Endometrial microvascular endothelial cells (primary cell): Measurements from ENCODE around the gene PSMA4. TPM values are rescaled to one million over a fixed set of nuclear protein-coding genes. Genes with fewer than 3 reads are reported as not detected.
"Not testable (repeated sequence)": the region's sequence is repeated elsewhere in the genome, so short reads cannot be mapped to it uniquely, and the experiment has no call there.

Source experiments
- in situ Hi-C: cut with HindIII; loops from 2 replicates; pipeline ENCODE4 v1.10.0; 2017; ENCODE audit warnings: low sequenced_read_pairs, low pct_unique_long_range_greater_than_20kb; ENCODE audit errors: inconsistent ontology term
- total RNA-seq: library from RNA; depleted of rRNA; stranded (reverse); fragments of >200 nt; gene quantifications from one replicate; pipeline ENCODE4 v1.2.3, GENCODE V29; 2015; ENCODE audit errors: inconsistent ontology term

PSMA4 gene
- total RNA-seq, result 374 TPM

DNA sequence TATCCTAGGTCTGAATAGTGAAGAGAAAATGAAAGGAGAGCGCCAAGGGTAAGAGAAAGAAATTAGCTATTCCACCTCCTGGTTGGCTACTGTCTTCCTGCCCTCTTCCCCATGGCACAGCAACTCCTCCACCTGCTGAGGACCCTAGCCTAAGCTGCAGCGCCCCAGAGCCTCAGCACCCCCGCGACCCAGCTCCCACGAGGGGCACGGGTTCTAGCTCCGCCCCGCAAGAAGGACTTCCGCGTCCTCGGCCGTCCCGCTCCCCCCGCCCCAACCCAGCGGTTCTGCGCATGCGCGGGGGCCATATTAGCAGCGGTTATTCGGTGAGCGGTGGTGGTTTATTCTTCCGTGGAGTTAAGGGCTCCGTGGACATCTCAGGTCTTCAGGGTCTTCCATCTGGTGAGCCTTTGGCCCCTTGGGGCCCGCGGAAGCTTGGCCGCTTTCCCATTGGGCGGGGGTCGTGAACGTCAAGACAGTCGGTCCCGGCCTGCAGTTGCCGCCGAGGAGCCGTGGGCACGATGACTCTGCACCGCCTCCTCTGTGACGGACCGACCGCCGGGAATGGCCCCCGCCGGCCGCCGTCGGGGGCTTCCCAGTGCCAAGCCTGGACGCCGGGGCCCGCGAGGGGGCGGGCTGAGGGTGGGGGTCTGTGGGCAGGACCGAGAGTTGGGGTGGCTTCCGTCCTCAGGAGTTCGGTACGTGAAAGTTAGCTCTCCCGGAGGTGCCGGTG, at the start of gene PSMA4:
Gene PSMA4, plus strand, starts transcription at position 304 of the 730 bp plus-strand sequence. CDS start 1,484 bp downstream, outside the sequence.
- in situ Hi-C loops, result no loop called here

DNA sequence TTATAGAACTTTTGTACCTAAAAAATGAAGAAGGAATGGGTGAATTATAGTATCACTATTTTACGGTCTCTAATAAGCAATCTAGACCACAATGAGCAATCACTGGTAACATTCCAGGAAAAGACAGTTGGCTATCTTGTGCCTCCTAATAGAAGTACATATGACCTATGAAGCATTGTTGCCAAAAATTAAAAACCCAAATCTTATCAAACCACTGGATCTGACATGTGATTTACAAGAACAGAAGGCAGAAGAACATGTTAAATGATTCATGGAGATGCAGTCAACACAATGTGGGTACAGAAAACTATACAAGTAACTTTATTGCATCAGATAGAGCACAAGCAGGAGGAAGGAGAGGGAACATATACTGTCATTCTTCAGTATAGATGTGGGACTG, 47.4 kb upstream of the PSMA4 start:
- in situ Hi-C loops, result no loop called here

DNA sequence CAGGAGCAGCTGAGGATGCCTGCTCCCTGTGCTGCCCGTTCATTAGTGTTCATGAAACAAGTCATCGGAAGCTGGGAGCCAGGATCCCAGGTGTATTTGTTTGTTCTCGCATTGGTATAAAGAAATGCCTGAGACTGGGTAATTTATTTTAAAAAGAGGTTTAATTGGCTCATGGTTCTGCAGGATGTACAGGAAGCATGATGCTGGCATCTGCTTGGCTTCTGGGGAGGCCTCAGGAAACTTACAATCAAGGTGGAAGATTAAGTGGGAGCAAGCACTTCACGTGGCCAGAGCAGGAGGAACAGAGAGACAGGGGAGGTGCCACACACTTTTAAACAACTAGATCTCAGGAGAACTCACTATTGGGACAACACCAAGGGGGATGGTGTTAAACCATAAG, 38.4 kb upstream of the PSMA4 start:
- in situ Hi-C loops, result no loop called here

DNA sequence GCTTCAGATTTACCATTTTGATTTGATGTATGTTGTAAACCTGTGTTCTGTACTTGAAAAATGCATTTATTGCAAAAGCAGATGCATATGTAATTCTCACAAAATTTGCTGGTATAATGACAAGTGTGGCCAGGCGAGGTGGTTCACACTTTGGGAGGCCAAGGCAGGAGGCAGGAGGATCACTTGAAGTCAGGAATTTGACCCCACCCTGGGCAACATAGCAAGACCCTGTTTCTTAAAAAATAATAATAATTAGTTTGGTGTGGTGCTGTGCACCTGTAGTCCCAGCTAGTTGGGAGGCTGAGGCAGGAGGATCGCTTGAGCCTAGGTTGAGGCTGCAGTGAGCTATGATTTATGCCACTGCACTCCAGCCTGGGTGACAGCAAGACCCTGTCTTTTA, 37.6 kb upstream of the PSMA4 start:
- in situ Hi-C loops, result no loop called here

DNA sequence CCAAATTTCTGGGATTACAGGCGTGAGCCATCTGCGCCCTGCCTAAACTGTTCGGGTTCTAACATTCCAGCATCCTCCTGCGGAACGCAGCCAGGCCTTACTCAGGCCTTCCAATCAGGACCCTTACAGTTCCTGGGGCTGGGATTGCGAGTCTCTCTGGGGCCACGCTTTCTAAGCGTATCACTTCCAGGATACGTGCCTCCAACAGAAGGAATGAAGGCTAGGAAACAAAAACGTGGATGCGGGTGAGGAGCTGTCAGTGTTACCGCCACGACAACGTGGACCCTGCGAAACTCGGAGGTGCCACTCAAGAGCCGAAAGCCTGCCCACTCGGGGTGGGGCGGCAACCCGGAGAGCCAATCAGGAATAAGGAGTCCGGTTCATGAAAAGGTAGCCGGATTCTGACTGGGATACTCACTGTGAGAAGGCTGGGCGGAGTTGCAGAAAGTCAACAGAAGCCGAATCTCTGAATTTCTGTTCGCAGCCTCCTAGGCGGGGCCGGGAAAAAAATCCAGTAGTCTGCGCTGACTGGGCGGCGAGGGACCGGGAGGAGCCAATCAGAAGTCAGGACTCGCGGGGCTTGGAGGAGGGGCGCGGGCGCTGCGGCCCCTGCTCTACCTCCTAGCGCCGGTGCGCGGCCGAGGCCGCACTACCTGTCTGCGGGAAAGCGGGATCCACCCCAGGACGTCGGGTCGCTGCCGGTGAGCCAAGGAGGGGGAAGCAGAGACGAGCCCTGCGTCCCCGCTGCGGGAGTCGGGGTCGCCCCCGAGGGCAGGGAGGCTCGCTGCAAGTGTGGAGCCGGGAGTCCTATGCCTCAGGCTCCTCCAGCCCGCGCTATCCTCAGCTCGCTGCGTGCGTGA, 33.0 kb upstream of the PSMA4 start, which contains the start of gene HYKK:
Gene HYKK, plus strand, starts transcription at position 607 of the 860 bp plus-strand sequence. CDS start 5,512 bp downstream, outside the sequence.
- in situ Hi-C loops, result no loop called here

DNA sequence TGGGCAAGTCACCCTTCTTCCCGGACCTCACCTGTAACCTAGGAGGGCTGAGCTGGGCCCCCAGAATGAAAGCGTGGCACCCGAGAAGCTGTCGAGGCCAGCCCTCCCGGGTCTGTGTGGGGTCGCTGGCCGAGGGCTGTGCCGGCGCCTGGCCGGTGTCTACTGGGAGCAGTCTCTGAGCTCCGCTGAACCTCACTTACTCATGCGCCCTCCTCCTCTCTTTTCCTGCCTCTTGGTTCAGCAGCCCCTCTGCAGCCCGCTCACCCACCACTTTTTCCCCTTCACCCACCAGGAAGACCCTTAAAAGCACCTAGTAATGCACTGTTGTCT, 32.4 kb upstream of the PSMA4 start:
- in situ Hi-C loops, result no loop called here

DNA sequence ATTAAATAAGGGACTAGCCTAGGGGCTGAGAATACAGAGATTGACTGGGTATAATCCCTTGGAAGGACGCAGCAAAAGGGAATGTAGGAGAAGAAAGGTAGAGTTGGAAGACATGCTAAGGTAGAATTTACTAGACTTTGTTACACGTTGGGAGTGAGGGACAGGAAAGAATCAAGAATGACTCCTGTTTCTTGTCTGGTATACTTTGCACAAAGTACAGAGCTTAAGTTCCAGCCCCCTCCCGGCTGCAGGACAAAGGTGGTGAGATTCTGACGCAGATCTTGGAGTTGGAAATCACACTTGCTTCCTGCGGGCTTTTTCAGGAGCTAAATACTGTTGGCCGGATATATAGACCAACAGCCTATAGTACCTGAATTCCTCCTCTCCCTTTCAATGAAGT, 32.0 kb upstream of the PSMA4 start:
- in situ Hi-C loops, result no loop called here

DNA sequence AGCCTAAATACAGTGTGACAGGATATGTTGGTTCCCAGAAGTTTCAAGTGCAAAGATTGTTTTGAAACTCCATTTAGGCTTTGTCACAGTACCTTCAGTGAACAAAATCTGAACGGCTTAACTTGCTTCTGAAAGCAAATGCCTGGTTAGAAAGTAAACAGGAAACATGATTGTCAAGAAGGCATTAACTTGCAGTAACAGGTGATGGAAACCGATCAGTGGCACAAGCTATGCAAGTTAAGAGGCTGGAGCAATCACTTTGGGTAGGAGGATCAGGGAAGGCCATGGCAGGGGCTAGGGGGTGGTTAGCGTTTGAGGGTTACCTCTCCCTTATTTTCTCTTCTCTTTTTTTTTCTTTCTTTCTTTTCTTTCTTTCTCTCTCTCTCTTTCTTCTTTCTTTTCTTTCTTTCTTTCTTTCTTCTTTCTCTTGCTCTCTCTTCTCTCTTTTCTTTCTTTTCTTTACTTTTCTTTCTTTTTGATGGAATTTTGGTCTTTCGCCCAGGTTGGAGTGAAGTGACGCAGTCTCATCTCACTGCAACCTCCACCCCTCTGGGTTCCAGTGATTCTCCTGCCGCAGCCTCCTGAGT, 30.4 kb upstream of the PSMA4 start:
- in situ Hi-C loops, result no loop called here

DNA sequence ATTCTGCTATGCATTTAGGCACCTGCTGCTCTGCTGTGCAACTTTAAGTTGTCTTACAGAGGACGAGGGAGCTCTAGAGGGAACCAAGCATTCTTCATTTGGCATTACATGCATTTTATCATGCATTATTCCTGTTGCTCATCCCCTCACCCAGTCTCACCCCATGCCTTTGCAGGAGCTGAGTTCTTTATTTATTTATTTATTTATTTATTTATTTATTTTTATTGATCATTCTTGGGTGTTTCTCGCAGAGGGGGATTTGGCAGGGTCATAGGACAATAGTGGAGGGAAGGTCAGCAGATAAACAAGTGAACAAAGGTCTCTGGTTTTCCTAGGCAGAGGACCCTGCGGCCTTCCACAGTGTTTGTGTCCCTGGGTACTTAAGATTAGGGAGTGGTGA, 20.2 kb upstream of the PSMA4 start:
- in situ Hi-C loops, result not testable (repeated sequence)

DNA sequence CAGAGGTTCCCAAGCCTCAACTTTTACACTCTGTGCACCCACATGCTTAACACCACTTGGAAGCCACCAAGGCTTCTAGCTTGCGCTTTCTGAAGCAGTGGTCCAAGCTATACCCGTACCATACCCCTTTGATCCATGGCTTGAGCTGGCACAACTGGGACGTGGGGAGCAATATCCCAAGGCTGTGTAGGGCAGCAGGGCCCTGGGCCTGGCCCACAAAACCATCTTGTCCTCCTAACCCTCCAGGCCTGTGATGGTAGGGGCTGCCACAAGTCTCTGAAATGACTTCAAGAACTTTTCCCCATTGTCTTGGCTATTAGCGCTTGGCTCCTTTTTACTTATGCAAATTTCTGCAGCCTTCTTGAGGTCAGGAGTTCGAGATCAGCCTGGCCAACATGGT, 16.0 kb upstream of the PSMA4 start:
- in situ Hi-C loops, result no loop called here

DNA sequence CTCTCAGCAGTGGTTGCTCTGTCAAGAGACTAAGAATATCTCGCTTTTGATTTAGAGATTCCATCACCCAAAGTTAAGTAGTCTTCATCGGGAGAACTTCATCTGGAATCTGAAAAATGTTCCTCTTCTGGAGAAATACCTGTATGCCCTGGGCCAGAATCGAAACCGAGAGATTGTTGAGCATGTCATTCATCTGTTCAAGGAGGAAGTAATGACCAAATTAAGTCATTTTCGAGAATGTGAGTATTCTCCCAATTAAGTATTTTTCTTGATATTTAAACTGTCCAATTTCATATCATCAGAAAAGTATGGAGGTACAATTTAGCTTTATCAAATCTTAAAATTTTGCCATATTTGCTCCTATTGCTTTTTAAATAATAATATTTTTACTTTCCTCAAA, 12.9 kb upstream of the PSMA4 start:
- in situ Hi-C loops, result no loop called here

DNA sequence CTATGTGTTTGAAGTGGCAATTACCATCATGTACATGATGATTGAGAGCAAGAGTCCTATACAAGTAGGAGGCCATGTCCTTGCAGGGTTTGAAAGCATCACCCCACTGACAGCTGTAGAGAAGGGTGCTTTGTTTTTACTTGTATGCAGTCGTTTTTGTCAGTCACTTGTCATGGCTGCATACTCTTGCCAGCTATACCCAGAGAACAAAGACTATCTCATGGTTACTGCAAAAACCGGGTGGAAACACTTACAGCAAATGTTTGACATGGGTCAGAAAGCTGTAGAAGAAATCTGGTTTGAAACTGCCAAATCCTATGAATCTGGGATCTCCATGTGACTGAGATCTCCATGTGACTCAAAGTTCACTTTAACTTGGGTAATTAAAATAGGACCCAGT, 6.9 kb upstream of the PSMA4 start:
- in situ Hi-C loops, result no loop called here

DNA sequence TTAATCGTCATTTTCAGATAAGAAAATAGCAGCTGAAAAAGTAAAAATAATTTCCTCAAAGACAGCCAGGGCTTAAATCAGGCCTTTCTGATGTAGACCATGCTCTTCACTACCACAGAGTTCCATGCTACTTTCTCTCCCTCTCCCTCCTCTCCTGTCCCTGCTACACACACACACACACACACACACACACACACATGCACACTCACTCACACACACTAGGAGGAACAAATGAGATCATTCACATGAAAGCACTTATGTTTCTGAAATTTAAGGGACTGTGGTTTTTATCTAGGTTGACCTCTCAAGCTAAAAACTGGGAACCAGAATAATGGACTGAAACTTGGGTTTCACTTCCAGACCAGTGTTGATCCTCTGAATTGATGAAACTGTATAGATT, 4.1 kb upstream of the PSMA4 start:
- in situ Hi-C loops, result no loop called here

DNA sequence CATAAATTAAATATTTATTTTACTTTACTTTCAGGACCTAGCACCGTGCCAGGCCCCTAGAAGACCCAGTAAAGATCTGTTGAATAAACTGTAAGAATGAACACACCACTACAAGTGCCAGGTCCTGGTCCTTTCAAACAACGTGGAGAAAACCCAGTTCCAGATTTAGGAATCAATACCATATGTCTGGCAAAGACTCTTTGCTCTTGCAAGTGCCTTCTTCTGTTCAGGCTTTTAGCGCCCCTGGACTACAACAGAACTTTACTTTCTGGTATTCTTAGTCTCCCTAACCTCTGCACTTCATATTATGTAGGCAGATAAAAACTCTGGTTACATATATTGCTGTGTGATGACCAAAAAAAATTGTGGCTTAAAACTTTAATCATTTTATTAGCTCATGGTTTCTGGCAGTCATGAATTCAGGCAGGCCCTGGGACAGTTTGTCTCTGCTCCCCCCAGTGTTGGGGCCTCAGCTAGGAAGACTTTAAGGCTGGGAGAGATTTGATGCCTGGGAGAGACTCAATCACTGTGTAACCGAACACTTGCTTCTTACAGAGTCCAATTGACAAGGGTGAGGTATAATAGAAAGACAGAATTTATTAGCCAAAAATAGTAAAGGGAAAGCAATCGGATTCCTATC, 2.9 kb upstream of the PSMA4 start:
- in situ Hi-C loops, result no loop called here

DNA sequence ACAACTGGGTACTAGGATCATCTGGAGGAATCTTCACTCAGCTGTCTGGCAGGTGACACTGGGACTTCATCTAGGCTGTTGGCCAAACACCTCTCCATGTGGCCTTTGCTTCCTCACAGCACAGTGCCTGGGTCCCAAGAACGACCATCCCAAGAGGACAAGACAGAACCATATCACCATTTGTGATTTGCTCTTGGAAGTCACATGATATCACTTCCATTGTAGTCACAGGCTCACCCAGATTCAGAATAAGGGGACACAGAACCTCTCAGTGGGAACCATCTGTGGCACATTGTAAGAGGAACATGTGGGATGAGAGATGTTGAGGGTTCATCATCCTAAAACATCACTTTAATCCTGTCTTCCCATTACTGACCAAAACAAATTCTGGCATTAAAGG, 1.9 kb upstream of the PSMA4 start:
- in situ Hi-C loops, result no loop called here

DNA sequence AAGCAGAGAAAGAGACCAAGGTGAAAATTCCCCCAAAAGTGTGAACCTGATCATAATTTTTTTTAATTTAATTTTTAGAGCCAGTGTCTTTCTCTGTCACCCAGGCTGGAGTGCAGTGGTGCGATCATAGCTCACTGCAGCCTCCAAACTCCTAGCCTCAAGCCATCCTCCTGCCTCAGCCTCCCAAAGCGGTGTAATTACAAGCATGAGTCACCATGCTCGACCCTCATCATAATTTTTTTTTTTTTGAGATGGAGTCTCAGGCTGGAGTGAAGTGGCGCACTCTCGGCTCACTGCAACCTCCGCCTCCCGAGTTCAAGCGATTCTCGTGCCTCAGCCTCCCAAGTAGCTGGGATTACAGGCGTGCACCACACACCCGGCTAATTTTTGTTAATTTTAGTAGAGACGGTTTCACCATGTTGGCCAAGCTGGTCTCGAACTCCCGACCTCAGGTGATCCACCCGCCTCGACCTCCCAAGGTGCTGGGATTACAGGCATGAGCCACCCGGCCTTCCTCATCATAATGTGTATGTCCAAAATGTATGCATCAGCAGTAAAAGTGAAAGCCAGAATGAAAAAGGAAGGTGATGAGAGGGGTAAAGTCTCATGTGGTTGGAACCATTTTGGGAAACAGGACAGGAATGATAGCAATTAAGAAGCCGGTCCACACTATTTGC, 642 bp upstream of the PSMA4 start:
- in situ Hi-C loops, result not testable (repeated sequence)

DNA sequence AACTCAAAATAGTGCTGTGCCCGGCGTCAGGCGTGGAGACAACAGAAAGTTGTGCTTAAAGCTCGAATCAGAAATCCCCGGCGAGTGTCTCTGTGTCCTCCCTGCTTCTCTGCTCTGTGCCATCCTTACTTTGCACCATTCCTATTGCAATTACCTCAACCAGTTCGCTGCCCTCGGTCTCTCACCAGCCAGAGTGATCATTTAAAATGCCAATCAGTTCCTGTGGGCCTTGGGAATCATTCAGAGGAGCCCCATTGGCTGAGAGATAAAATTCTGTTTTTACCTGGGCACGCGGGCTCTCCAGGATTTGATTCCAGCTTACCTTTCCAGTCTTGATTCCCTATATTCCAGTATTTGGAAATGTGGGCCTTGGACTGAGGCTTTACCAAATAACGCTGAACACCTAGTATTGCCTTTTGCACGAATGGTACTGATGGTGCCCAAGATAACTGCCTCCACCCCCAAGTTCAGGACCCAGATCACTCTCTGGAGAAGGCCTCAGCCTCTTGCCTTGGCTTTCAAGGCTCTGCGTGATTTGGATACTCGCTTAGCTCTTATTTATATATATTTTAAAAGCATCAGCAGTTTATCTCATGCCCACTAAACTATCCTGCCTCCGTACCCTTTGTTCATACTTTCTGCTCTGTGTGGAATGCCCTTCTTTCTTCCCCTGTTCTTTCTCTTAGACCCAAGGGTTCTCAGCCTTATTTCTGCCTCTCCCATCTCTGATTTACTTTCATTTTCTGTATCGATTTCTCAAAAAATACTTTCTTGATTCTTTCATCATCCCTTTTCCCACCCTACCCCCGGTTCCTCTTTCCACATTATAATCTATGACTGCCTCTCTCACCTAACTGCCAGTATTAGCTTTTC, 863 bp downstream of the PSMA4 start:
- in situ Hi-C loops, result no loop called here

DNA sequence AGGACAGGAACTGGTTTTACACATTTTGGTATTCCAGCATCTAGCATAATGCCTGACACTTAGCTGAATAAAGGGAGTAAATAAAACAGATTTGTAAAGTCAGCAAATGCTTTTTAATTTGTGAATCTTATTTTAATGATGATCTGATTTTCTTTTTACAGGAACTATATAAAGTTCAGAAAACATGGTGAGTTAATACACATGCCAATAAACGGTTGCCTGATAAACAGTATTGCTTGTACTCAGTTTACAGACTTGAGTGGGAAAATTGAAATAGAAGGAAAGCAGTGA, 1.4 kb downstream of the PSMA4 start:
- in situ Hi-C loops, result no loop called here
